ENCODE results near the gene TMX2.

Gene TMX2

GRCh38 chr11:57764972-57765371 is 52.6 kb downstream of the TMX2 start:
- Histone ChIP-seq H3K9me3 (ENCODE audit: control insufficient read depth, low read length) (no peaks in the 10 kb centered on the region), H3K36me3 (ENCODE audit: control insufficient read depth, insufficient read depth, low read length) (peaks cover 45% of the 10 kb centered on the region), H3K4me1 (ENCODE audit: control insufficient read depth, insufficient read depth, low read length, poor library complexity, severe bottlenecking) (peaks cover 11% of the 10 kb centered on the region), H3K4me3 (ENCODE audit: extremely low read depth, insufficient read depth, low read length, poor library complexity, severe bottlenecking) (peak overlapping the region; percentile 78), H3K27ac (ENCODE audit: low read depth, low read length, severe bottlenecking) (no peak overlapping the region)
- WGBS, 2 experiments (ENCODE audit: insufficient coverage in 2 of 2) = 100% methylated on average over 1 of the region's 2 CpGs; no CpG with 5 or more reads in 1 of the 2 experiments

GRCh38 chr11:57770793-57771192 is 58.4 kb downstream of the TMX2 start:
- Histone ChIP-seq H3K4me3 (ENCODE audit: extremely low read depth, insufficient read depth, low read length, poor library complexity, severe bottlenecking) (no peak overlapping the region), H3K27ac (ENCODE audit: low read depth, low read length, severe bottlenecking) (no peak overlapping the region), H3K36me3 (ENCODE audit: control insufficient read depth, insufficient read depth, low read length) (peaks cover 60% of the 10 kb centered on the region), H3K9me3 (ENCODE audit: control insufficient read depth, low read length) (no peaks in the 10 kb centered on the region), H3K4me1 (ENCODE audit: control insufficient read depth, insufficient read depth, low read length, poor library complexity, severe bottlenecking) (peaks cover 30% of the 10 kb centered on the region)
- WGBS, 2 experiments (ENCODE audit: insufficient coverage in 2 of 2) = no CpG with 5 or more reads among the region's 1 CpG

GRCh38 chr11:57771365-57771764 is 59.0 kb downstream of the TMX2 start:
- Histone ChIP-seq H3K9me3 (ENCODE audit: control insufficient read depth, low read length) (no peaks in the 10 kb centered on the region), H3K36me3 (ENCODE audit: control insufficient read depth, insufficient read depth, low read length) (peaks cover 54% of the 10 kb centered on the region), H3K27ac (ENCODE audit: low read depth, low read length, severe bottlenecking) (no peak overlapping the region), H3K4me3 (ENCODE audit: extremely low read depth, insufficient read depth, low read length, poor library complexity, severe bottlenecking) (no peak overlapping the region), H3K4me1 (ENCODE audit: control insufficient read depth, insufficient read depth, low read length, poor library complexity, severe bottlenecking) (peaks cover 35% of the 10 kb centered on the region)
- WGBS, 2 experiments (ENCODE audit: insufficient coverage in 2 of 2) = 93 to 94% methylated on average over 1 of the region's 3 CpGs

DNA sequence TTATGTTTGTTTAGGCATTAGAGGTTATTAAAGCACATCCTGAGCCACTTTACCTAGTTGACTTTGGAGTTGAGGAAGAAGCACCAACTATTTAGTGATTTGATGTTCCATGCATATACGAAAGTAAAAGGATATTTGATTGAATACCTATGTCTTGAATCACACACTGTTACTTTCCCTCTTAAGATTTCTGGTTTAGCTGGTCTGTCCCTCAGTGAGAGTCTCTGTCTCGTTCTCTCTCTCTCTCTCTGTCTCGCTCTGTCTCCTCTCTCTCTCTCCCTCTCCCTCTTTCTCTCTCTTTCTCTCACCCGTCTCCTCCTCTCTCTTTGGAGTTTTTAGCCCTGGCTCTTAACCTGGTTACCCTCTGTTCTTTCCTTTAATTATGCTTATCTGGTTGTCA is 60.2 kb downstream of the TMX2 start:
- H3K27ac ChIP-seq (ENCODE audit: low read depth, low read length, severe bottlenecking) = peak overlapping the region; percentile 59
- no peak overlapping the region for H3K4me3 ChIP-seq (ENCODE audit: extremely low read depth, insufficient read depth, low read length, poor library complexity, severe bottlenecking)
- peaks cover 42% of the 10 kb centered on the region for H3K36me3 ChIP-seq (ENCODE audit: control insufficient read depth, insufficient read depth, low read length)
- H3K4me1 ChIP-seq (ENCODE audit: control insufficient read depth, insufficient read depth, low read length, poor library complexity, severe bottlenecking) = peaks cover 47% of the 10 kb centered on the region
- WGBS, 2 experiments (ENCODE audit: insufficient coverage in 2 of 2) = 88 to 93% methylated on average over 2 of the region's 4 CpGs
- H3K9me3 ChIP-seq (ENCODE audit: control insufficient read depth, low read length) = no peaks in the 10 kb centered on the region

DNA sequence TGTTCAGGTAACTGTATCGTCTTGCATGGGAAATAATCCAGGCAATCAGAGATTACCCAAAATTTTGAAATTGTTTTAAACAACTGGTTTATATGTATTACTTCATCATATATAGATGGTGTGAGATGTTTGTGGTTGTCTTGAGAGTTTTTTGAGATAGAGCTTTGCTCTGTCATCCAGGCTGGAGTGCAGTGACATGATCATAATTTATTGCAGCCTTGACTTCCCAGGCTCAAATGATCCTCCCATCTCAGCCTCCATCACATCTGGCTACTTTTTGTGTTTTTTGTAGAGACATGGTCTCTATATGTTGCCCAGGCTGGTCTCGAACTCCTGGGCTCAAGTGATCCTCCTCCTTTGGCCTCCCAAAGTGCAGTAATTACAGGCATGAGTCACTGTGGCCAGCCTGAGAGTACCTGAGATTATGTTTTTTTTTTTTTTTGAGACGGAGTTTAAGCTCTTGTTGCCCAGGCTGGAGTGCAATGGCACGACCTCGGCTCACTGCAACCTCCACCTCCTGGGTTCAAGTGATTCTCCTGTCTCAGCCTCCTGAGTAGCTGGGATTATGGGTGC is 60.7 kb downstream of the TMX2 start:
- peaks cover 53% of the 10 kb centered on the region for H3K4me1 ChIP-seq (ENCODE audit: control insufficient read depth, insufficient read depth, low read length, poor library complexity, severe bottlenecking)
- H3K36me3 ChIP-seq (ENCODE audit: control insufficient read depth, insufficient read depth, low read length) = peaks cover 37% of the 10 kb centered on the region
- no peaks in the 10 kb centered on the region for H3K9me3 ChIP-seq (ENCODE audit: control insufficient read depth, low read length)
- 100% methylated on average over 1 of the region's 5 CpGs; no CpG with 5 or more reads in 1 of the 2 experiments for WGBS, 2 experiments (ENCODE audit: insufficient coverage in 2 of 2)
- H3K27ac ChIP-seq (ENCODE audit: low read depth, low read length, severe bottlenecking) = peak overlapping the region; percentile 59
- H3K4me3 ChIP-seq (ENCODE audit: extremely low read depth, insufficient read depth, low read length, poor library complexity, severe bottlenecking) = no peak overlapping the region

- Histone ChIP-seq H3K4me1 (ENCODE audit: control insufficient read depth, insufficient read depth, low read length, poor library complexity, severe bottlenecking) (peaks cover 70% of the 10 kb centered on the region), H3K27ac (ENCODE audit: low read depth, low read length, severe bottlenecking) (peak overlapping the region; percentile 100), H3K36me3 (ENCODE audit: control insufficient read depth, insufficient read depth, low read length) (peaks cover 22% of the 10 kb centered on the region), H3K9me3 (ENCODE audit: control insufficient read depth, low read length) (no peaks in the 10 kb centered on the region), H3K4me3 (ENCODE audit: extremely low read depth, insufficient read depth, low read length, poor library complexity, severe bottlenecking) (peak overlapping the region; percentile 11)
- WGBS, 2 experiments (ENCODE audit: insufficient coverage in 2 of 2) = 96 to 100% methylated on average over 1 to 2 of the region's 5 CpGs
These were observed 63.1 kb downstream of the TMX2 start for GRCh38 chr11:57775491-57775890.

GRCh38 chr11:57776031-57776521 is 63.7 kb downstream of the TMX2 start:
- H3K9me3 ChIP-seq (ENCODE audit: control insufficient read depth, low read length) = no peaks in the 10 kb centered on the region
- WGBS, 2 experiments (ENCODE audit: insufficient coverage in 2 of 2) = 73% methylated on average over 1 of the region's 3 CpGs; no CpG with 5 or more reads in 1 of the 2 experiments
- H3K4me3 ChIP-seq (ENCODE audit: extremely low read depth, insufficient read depth, low read length, poor library complexity, severe bottlenecking) = peak overlapping the region; percentile 11
- H3K27ac ChIP-seq (ENCODE audit: low read depth, low read length, severe bottlenecking) = peak overlapping the region; percentile 100
- peaks cover 18% of the 10 kb centered on the region for H3K36me3 ChIP-seq (ENCODE audit: control insufficient read depth, insufficient read depth, low read length)
- H3K4me1 ChIP-seq (ENCODE audit: control insufficient read depth, insufficient read depth, low read length, poor library complexity, severe bottlenecking) = peaks cover 75% of the 10 kb centered on the region

- 20% methylated on average over 1 of the region's 2 CpGs; no CpG with 5 or more reads in 1 of the 2 experiments for WGBS, 2 experiments (ENCODE audit: insufficient coverage in 2 of 2)
- H3K4me3 ChIP-seq (ENCODE audit: extremely low read depth, insufficient read depth, low read length, poor library complexity, severe bottlenecking) = no peak overlapping the region
- H3K9me3 ChIP-seq (ENCODE audit: control insufficient read depth, low read length) = no peaks in the 10 kb centered on the region
- peaks cover 82% of the 10 kb centered on the region for H3K4me1 ChIP-seq (ENCODE audit: control insufficient read depth, insufficient read depth, low read length, poor library complexity, severe bottlenecking)
- peak overlapping the region; percentile 100 for H3K27ac ChIP-seq (ENCODE audit: low read depth, low read length, severe bottlenecking)
- peaks cover 14% of the 10 kb centered on the region for H3K36me3 ChIP-seq (ENCODE audit: control insufficient read depth, insufficient read depth, low read length)
These were observed 64.3 kb downstream of the TMX2 start for GRCh38 chr11:57776577-57777210.

GRCh38 chr11:57777969-57778317 is 65.5 kb downstream of the TMX2 start:
- Histone ChIP-seq H3K27ac (ENCODE audit: low read depth, low read length, severe bottlenecking) (peak overlapping the region; percentile 100), H3K9me3 (ENCODE audit: control insufficient read depth, low read length) (no peaks in the 10 kb centered on the region), H3K36me3 (ENCODE audit: control insufficient read depth, insufficient read depth, low read length) (peaks cover 20% of the 10 kb centered on the region), H3K4me3 (ENCODE audit: extremely low read depth, insufficient read depth, low read length, poor library complexity, severe bottlenecking) (peak overlapping the region; percentile 12), H3K4me1 (ENCODE audit: control insufficient read depth, insufficient read depth, low read length, poor library complexity, severe bottlenecking) (peaks cover 75% of the 10 kb centered on the region)
- 18 to 43% methylated on average over 3 of the region's 3 CpGs for WGBS, 2 experiments (ENCODE audit: insufficient coverage in 2 of 2)

DNA sequence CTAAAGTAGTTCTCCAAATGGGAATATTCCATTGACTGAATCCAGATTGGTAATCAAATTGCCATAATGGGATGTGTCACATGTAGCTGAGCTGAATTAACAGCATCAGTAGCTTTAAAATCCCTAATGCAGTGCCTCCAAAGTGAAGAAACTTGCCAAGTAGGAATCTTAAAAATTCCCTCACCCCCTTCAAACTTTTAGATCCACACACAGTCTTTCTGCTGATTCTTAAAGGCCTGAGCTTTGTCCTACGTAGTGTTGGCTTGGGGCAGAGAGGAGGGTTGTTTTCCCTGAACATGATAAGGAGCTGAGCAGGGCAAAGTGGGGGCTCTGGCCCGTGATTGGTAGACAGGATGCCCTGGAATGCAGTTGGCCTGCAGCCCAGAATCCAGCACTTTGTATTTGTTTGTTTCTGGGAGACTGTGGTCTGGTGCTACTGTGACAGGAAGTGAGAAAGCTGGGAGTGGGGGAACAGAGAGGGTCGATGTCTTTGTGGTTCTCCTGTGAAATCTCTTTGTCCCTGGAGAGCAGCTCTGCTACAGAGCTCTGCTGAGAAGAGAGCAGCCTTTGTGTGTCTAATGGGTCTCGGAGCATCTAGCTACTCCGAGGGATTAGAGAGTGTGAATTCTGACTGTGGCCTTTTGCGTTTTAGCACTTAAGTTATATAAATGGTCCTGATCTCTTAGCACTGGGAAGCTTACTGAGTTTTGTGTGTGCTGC is 66.1 kb downstream of the TMX2 start:
- Histone ChIP-seq H3K9me3 (ENCODE audit: control insufficient read depth, low read length) (no peaks in the 10 kb centered on the region), H3K4me1 (ENCODE audit: control insufficient read depth, insufficient read depth, low read length, poor library complexity, severe bottlenecking) (peaks cover 73% of the 10 kb centered on the region), H3K27ac (ENCODE audit: low read depth, low read length, severe bottlenecking) (peak overlapping the region; percentile 100), H3K4me3 (ENCODE audit: extremely low read depth, insufficient read depth, low read length, poor library complexity, severe bottlenecking) (peak overlapping the region; percentile 18), H3K36me3 (ENCODE audit: control insufficient read depth, insufficient read depth, low read length) (peaks cover 17% of the 10 kb centered on the region)
- 0 to 9% methylated on average over 3 to 4 of the region's 6 CpGs for WGBS, 2 experiments (ENCODE audit: insufficient coverage in 2 of 2)
